Stimulated activated CD4-positive, alpha-beta T cell treated with anti-CD3 and anti-CD28 coated beads, Interleukin-4, amount 100 ng/mL, for 1 hour (primary cell): ENCODE results near the gene HRH2.
"Not testable (repeated sequence)": the region's sequence is repeated elsewhere in the genome, so short reads cannot be mapped to it uniquely, and the experiment has no call there.

ENCODE experiments used
- DNase-seq: peaks from one replicate; pipeline ENCODE4 v3.0.0-alpha.2; 2020

The HRH2 gene

GRCh38 chr5:175650430-175651205 lies 7.3 kb upstream of the HRH2 start:
- not testable (repeated sequence) for DNase-seq

- DNase-seq: peak; percentile 69
These were observed 4.9 kb upstream of the HRH2 start for GRCh38 chr5:175652741-175653663.

- DNase-seq: no peak
These were observed 4.1 kb upstream of the HRH2 start for GRCh38 chr5:175653763-175654162.

- no peak for DNase-seq
These were observed 3.5 kb upstream of the HRH2 start for GRCh38 chr5:175654339-175654738.

GRCh38 chr5:175654807-175655206 lies 3.1 kb upstream of the HRH2 start:
- DNase-seq: no peak

GRCh38 chr5:175655411-175655810 lies 2.5 kb upstream of the HRH2 start:
- no peak for DNase-seq

GRCh38 chr5:175656966-175657365 lies 905 bp upstream of the HRH2 start:
- no peak for DNase-seq

- peak; percentile 46 for DNase-seq
These were observed 651 bp downstream of the HRH2 start for GRCh38 chr5:175658299-175659145.

- no peak for DNase-seq
These were observed 1.8 kb downstream of the HRH2 start for GRCh38 chr5:175659546-175660253.

- no peak for DNase-seq
These were observed 5.6 kb downstream of the HRH2 start for GRCh38 chr5:175663186-175664184.

GRCh38 chr5:175664723-175665122 lies 6.9 kb downstream of the HRH2 start:
- no peak for DNase-seq

GRCh38 chr5:175666216-175666615 lies 8.3 kb downstream of the HRH2 start:
- DNase-seq: no peak

- no peak for DNase-seq
These were observed 10.1 kb downstream of the HRH2 start for GRCh38 chr5:175668006-175668405.

- no peak for DNase-seq
These were observed 12.5 kb downstream of the HRH2 start for GRCh38 chr5:175670372-175670771.

- DNase-seq: no peak
These were observed 13.1 kb downstream of the HRH2 start for GRCh38 chr5:175671013-175671412.

GRCh38 chr5:175672976-175673648 lies 15.2 kb downstream of the HRH2 start:
- no peak for DNase-seq

- no peak for DNase-seq
These were observed 17.0 kb downstream of the HRH2 start for GRCh38 chr5:175674731-175675346.

- no peak for DNase-seq
These were observed 18.0 kb downstream of the HRH2 start for GRCh38 chr5:175675873-175676272.

GRCh38 chr5:175677571-175677970 lies 19.7 kb downstream of the HRH2 start:
- DNase-seq: no peak

- no peak for DNase-seq
These were observed 20.2 kb downstream of the HRH2 start for GRCh38 chr5:175678074-175678473.
